IMR-90 (cell line): ENCODE results near the gene COX8C. TPM values are rescaled to one million over a fixed set of nuclear protein-coding genes. Genes with fewer than 3 reads are reported as not detected.

Source experiments
- ATAC-seq: fragments of 200-7000 bp; cut with Tn5 transposase; 2 replicates; pipeline ENCODE4 v1.9.1; 2020; ENCODE audit warnings: low read depth, mild to moderate bottlenecking, moderate library complexity
- BruUV-seq: library from RNA; stranded (reverse); fragments of 400-500 nt; replicated peaks from 2 replicates; lab custom pipeline; 2021; lab: Mats Ljungman, UMichigan
- CTCF ChIA-PET: fragments of 300-600 bp; formaldehyde crosslinking; extraction: SDS; loops from one replicate; lab custom pipeline; 2021; ENCODE audit warnings: antibody characterized with exemption; lab: Yijun Ruan, JAX
- POLR2A ChIA-PET: fragments of 300-600 bp; sonication (Branson Sonifier 250); formaldehyde crosslinking; loops from one replicate; lab custom pipeline; 2022; ENCODE audit warnings: antibody characterized with exemption; ENCODE audit not compliant: unreplicated experiment; lab: Charles Lee
- DNase-seq: peaks from one replicate; pipeline ENCODE4 v3.0.0; 2013
- H2AFZ ChIP-seq: replicated peaks from 2 replicates; pipeline ENCODE3; 2013; ENCODE audit warnings: low read length, mild to moderate bottlenecking; ENCODE audit not compliant: poor library complexity
- H2AK5ac ChIP-seq: 2 replicates; pipeline ENCODE4 v1.6.1; 2013; ENCODE audit warnings: low read depth, low read length, inconsistent platforms
- H2AK9ac ChIP-seq: replicated peaks from 2 replicates; pipeline ENCODE3; 2013; ENCODE audit warnings: mild to moderate bottlenecking, low read depth, low read length, moderate library complexity; ENCODE audit not compliant: poor library complexity
- H2BK120ac ChIP-seq: 2 replicates; pipeline ENCODE4 v1.6.1; 2013; ENCODE audit warnings: low read depth, low read length, inconsistent platforms
- H2BK15ac ChIP-seq: 3 replicates; pipeline ENCODE4 v1.6.1; 2013; ENCODE audit warnings: low read depth, low read length, inconsistent platforms
- H2BK20ac ChIP-seq: 2 replicates; pipeline ENCODE4 v1.6.1; 2013; ENCODE audit warnings: low read depth, mild to moderate bottlenecking, inconsistent platforms, low read length, moderate library complexity
- H2BK5ac ChIP-seq: 2 replicates; pipeline ENCODE4 v1.6.1; 2013; ENCODE audit warnings: mild to moderate bottlenecking, low read depth, low read length, inconsistent platforms; ENCODE audit not compliant: poor library complexity, severe bottlenecking
- H3K14ac ChIP-seq: replicated peaks from 2 replicates; pipeline ENCODE4 v1.6.1; 2013; ENCODE audit warnings: low read depth, low read length, inconsistent platforms
- H3K18ac ChIP-seq: 2 replicates; pipeline ENCODE4 v1.6.1; 2013; ENCODE audit warnings: low read depth, low read length, control low read depth
- H3K23ac ChIP-seq: 2 replicates; pipeline ENCODE4 v1.6.1; 2013; ENCODE audit warnings: low read depth, low read length, inconsistent platforms
- H3K27ac ChIP-seq: 2 replicates; pipeline ENCODE4 v1.5.1; 2013; ENCODE audit warnings: mild to moderate bottlenecking, control low read depth, low read length; ENCODE audit not compliant: insufficient read depth
- H3K27me3 ChIP-seq: 2 replicates; pipeline ENCODE4 v1.6.1; 2013; ENCODE audit warnings: low read length; ENCODE audit not compliant: control insufficient read depth, insufficient read depth
- H3K36me3 ChIP-seq: 2 replicates; pipeline ENCODE4 v1.6.1; 2013; ENCODE audit warnings: low read length, mixed read lengths; ENCODE audit not compliant: control insufficient read depth, insufficient read depth
- H3K4ac ChIP-seq: 2 replicates; pipeline ENCODE4 v1.6.1; 2013; ENCODE audit warnings: low read depth, low read length, inconsistent platforms
- H3K4me1 ChIP-seq: 2 replicates; pipeline ENCODE4 v1.6.1; 2013; ENCODE audit warnings: low read length, mixed read lengths; ENCODE audit not compliant: control insufficient read depth, insufficient read depth
- H3K4me2 ChIP-seq: 2 replicates; pipeline ENCODE4 v1.6.1; 2013; ENCODE audit warnings: low read depth, mild to moderate bottlenecking, control low read depth, low read length, moderate library complexity
- H3K4me3 ChIP-seq: 2 replicates; pipeline ENCODE4 v1.5.1; 2013; ENCODE audit warnings: low read depth, mild to moderate bottlenecking, control low read depth, low read length, moderate library complexity; ENCODE audit not compliant: insufficient read depth
- H3K56ac ChIP-seq: 2 replicates; pipeline ENCODE4 v1.6.1; 2013; ENCODE audit warnings: low read length, inconsistent platforms; ENCODE audit not compliant: insufficient read depth; ENCODE audit errors: extremely low read depth
- H3K79me1 ChIP-seq, 2 experiments: 2 replicates each; pipeline ENCODE4 v1.6.1; 2013; ENCODE audit warnings: low read length in 2 of 2, inconsistent platforms in 1 of 2, low read depth in 1 of 2
- H3K9ac ChIP-seq: 2 replicates; pipeline ENCODE4 v1.6.1; 2013; ENCODE audit warnings: low read depth, low read length, control low read depth
- H3K9me1 ChIP-seq: 2 replicates; pipeline ENCODE4 v1.6.1; 2013; ENCODE audit warnings: low read length, inconsistent platforms; ENCODE audit not compliant: insufficient read depth
- H3K9me3 ChIP-seq: 2 replicates; pipeline ENCODE4 v1.6.1; 2013; ENCODE audit warnings: low read length; ENCODE audit not compliant: control insufficient read depth, insufficient read depth
- H4K20me1 ChIP-seq: 2 replicates; pipeline ENCODE4 v1.6.1; 2013; ENCODE audit warnings: low read length, inconsistent platforms; ENCODE audit not compliant: insufficient read depth
- H4K5ac ChIP-seq: 2 replicates; pipeline ENCODE4 v1.6.1; 2013; ENCODE audit warnings: mild to moderate bottlenecking, low read depth, low read length, control low read depth
- H4K8ac ChIP-seq, 2 experiments: 2 replicates each; pipeline ENCODE4 v1.6.1; 2013; ENCODE audit warnings: low read depth in 2 of 2, low read length in 2 of 2, control low read depth in 1 of 2, inconsistent platforms in 1 of 2
- H4K91ac ChIP-seq: 2 replicates; pipeline ENCODE4 v1.6.1; 2013; ENCODE audit warnings: low read depth, low read length, inconsistent platforms; ENCODE audit not compliant: insufficient read depth
- BHLHE40 ChIP-seq: fragments of 150-350 bp; IDR thresholded peaks from 2 replicates; pipeline ENCODE4 v1.6.1; 2016; ENCODE audit warnings: mild to moderate bottlenecking, low read depth, low read length
- CEBPB ChIP-seq: IDR thresholded peaks from 2 replicates; pipeline ENCODE4 v1.6.1; 2012; ENCODE audit warnings: low read depth, low read length, improper control_type of control experiment
- CHD1 ChIP-seq: IDR thresholded peaks from 2 replicates; pipeline ENCODE4 v1.6.1; 2012; ENCODE audit warnings: low read depth, low read length, improper control_type of control experiment
- FOS ChIP-seq: fragments of 150-350 bp; IDR thresholded peaks from 2 replicates; pipeline ENCODE4 v1.6.1; 2016; ENCODE audit warnings: low read depth, low read length
- MAFK ChIP-seq: IDR thresholded peaks from 2 replicates; pipeline ENCODE4 v1.6.1; 2012; ENCODE audit warnings: low read depth, low read length, improper control_type of control experiment
- MAZ ChIP-seq: IDR thresholded peaks from 2 replicates; pipeline ENCODE4 v1.6.1; 2012; ENCODE audit warnings: low read depth, mild to moderate bottlenecking, low read length, improper control_type of control experiment, moderate library complexity, borderline replicate concordance
- MXI1 ChIP-seq: IDR thresholded peaks from 2 replicates; pipeline ENCODE4 v1.6.1; 2012; ENCODE audit warnings: low read depth, mild to moderate bottlenecking, low read length, moderate library complexity, borderline replicate concordance
- NFE2L2 ChIP-seq: fragments of 150-350 bp; IDR thresholded peaks from 2 replicates; pipeline ENCODE4 v1.6.1; 2016; ENCODE audit warnings: low read depth, mild to moderate bottlenecking, low read length
- POLR2A ChIP-seq: IDR thresholded peaks from 2 replicates; pipeline ENCODE4 v1.6.1; 2012; ENCODE audit warnings: mild to moderate bottlenecking, low read depth, low read length
- RAD21 ChIP-seq: IDR thresholded peaks from 2 replicates; pipeline ENCODE4 v1.6.1; 2012; ENCODE audit warnings: low read length, improper control_type of control experiment
- RCOR1 ChIP-seq: IDR thresholded peaks from 2 replicates; pipeline ENCODE4 v1.6.1; 2012; ENCODE audit warnings: mild to moderate bottlenecking, low read length, improper control_type of control experiment; ENCODE audit not compliant: insufficient replicate concordance
- RFX5 ChIP-seq: IDR thresholded peaks from 2 replicates; pipeline ENCODE4 v1.8.0; 2012; ENCODE audit warnings: low read depth, mild to moderate bottlenecking, low read length, moderate library complexity
- SMC3 ChIP-seq: fragments of 150-350 bp; IDR thresholded peaks from 2 replicates; pipeline ENCODE4 v1.6.1; 2016; ENCODE audit warnings: low read depth, mild to moderate bottlenecking, antibody characterized with exemption, low read length, moderate library complexity
- USF2 ChIP-seq: fragments of 150-350 bp; IDR thresholded peaks from 2 replicates; pipeline ENCODE4 v1.6.1; 2017; ENCODE audit warnings: mild to moderate bottlenecking, antibody characterized with exemption, low read length, low read depth
- WGBS, 2 experiments: methylation state at CpG; one replicate each; pipeline versions ENCODE4 v1.1.5 to v1.1.7; 2013; ENCODE audit warnings: missing lambda C conversion rate in 2 of 2; ENCODE audit not compliant: insufficient read length in 1 of 2; ENCODE audit errors: extremely low coverage in 2 of 2; 5-methylcytosine and 5-hydroxymethylcytosine counted together
- dilution Hi-C: fragments of 300-500 bp; cut with HindIII; formaldehyde crosslinking; loops from one replicate; pipeline ENCODE4 v1.14.3; 2018; ENCODE audit warnings: low sequenced_read_pairs; ENCODE audit not compliant: unreplicated experiment
- in situ Hi-C: fragments of 300-500 bp; cut with MboI; formaldehyde crosslinking; loops from 3 replicates; pipeline ENCODE4 v1.14.3; 2019; ENCODE audit warnings: low sequenced_read_pairs, inconsistent platforms, mixed read lengths
- intact Hi-C: fragments of 100-400 bp; cut with micrococcal nuclease; formaldehyde crosslinking; loops from 2 replicates; pipeline ENCODE4 v1.10.0; 2022
- polyA plus RNA-seq, 3 experiments: library from polyadenylated mRNA; depleted of rRNA; stranded (reverse); fragments of >200 nt; gene quantifications; 2 replicates each; pipeline ENCODE4 v1.2.3, GENCODE V29; 2012; ENCODE audit warnings: low replicate concordance in 1 of 3
- total RNA-seq: library from RNA; depleted of rRNA; stranded (reverse); fragments of >200 nt; gene quantifications from 2 replicates; pipeline ENCODE4 v1.2.3, GENCODE V29; 2012
- TF ChIP-seq, protein P1 (sequence below): conservative IDR thresholded peaks from 2 replicates; pipeline ENCODE4 v1.5.1; 2012; ENCODE audit warnings: mild to moderate bottlenecking, low read depth, low read length, improper control_type of control experiment
- TF ChIP-seq, protein P2 (sequence below): fragments of 150-350 bp; IDR thresholded peaks from 2 replicates; pipeline ENCODE4 v1.6.1; 2016; ENCODE audit warnings: low read depth, mild to moderate bottlenecking, low read length, moderate library complexity, borderline replicate concordance

Gene COX8C
- total and polyA plus RNA-seq, 2 of the 4 experiments (the other 2 are of a cell fraction): not detected

GRCh38 chr14:93319494-93319893, 27.5 kb upstream of the COX8C start:
- dilution Hi-C loops (no loop called here), intact Hi-C loops (no loop called here), in situ Hi-C loops (loop anchor here (25.0 kb wide), 1 partner anchor 1807 kb away; the partner anchor contains the start of gene PPP4R3A)
- no peak overlapping the region for H3K4me2 ChIP-seq
- peaks cover 12% of the 10 kb centered on the region for H3K4me1 ChIP-seq
- H3K9ac ChIP-seq: no peak overlapping the region
- no peak overlapping the region for H3K23ac ChIP-seq
- DNase-seq: no peak
- POLR2A ChIA-PET: no interaction called here
- no peak overlapping the region for H2AK5ac ChIP-seq
- H2AK9ac ChIP-seq: no peak overlapping the region
- no peak overlapping the region for H2AFZ ChIP-seq
- no peak overlapping the region for H2BK5ac ChIP-seq
- CTCF ChIA-PET: no interaction called here
- H3K4ac ChIP-seq: no peak overlapping the region
- no TSS peak for BruUV-seq
- H4K20me1 ChIP-seq: peaks cover 54% of the 10 kb centered on the region
- H3K56ac ChIP-seq: no peak overlapping the region
- no peak overlapping the region for H2BK15ac ChIP-seq
- H3K18ac ChIP-seq: no peak overlapping the region
- H3K36me3 ChIP-seq: no peaks in the 10 kb centered on the region; the same call in 1 of the 2 replicates
- H3K79me1 ChIP-seq: peaks cover 15 to 71% of the 10 kb centered on the region in 2 experiments
- H4K91ac ChIP-seq: no peak overlapping the region
- H3K27ac ChIP-seq: no peak overlapping the region
- no peaks in the 10 kb centered on the region for H3K9me3 ChIP-seq
- WGBS, 2 experiments: no CpG with 5 or more reads among the region's 2 CpGs
- H2BK120ac ChIP-seq: no peak overlapping the region
- TF ChIP-seq MXI1 (no peak), RAD21 (no peak), RCOR1 (no peak), SMC3 (no peak), CHD1 (no peak), BHLHE40 (no peak), CEBPB (no peak), MAZ (no peak), MAFK (no peak), RFX5 (no peak), POLR2A (no peak), NFE2L2 (no peak), USF2 (no peak), FOS (no peak)
- TF ChIP-seq, protein P1, sequence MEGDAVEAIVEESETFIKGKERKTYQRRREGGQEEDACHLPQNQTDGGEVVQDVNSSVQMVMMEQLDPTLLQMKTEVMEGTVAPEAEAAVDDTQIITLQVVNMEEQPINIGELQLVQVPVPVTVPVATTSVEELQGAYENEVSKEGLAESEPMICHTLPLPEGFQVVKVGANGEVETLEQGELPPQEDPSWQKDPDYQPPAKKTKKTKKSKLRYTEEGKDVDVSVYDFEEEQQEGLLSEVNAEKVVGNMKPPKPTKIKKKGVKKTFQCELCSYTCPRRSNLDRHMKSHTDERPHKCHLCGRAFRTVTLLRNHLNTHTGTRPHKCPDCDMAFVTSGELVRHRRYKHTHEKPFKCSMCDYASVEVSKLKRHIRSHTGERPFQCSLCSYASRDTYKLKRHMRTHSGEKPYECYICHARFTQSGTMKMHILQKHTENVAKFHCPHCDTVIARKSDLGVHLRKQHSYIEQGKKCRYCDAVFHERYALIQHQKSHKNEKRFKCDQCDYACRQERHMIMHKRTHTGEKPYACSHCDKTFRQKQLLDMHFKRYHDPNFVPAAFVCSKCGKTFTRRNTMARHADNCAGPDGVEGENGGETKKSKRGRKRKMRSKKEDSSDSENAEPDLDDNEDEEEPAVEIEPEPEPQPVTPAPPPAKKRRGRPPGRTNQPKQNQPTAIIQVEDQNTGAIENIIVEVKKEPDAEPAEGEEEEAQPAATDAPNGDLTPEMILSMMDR: no peak
- TF ChIP-seq, protein P2, sequence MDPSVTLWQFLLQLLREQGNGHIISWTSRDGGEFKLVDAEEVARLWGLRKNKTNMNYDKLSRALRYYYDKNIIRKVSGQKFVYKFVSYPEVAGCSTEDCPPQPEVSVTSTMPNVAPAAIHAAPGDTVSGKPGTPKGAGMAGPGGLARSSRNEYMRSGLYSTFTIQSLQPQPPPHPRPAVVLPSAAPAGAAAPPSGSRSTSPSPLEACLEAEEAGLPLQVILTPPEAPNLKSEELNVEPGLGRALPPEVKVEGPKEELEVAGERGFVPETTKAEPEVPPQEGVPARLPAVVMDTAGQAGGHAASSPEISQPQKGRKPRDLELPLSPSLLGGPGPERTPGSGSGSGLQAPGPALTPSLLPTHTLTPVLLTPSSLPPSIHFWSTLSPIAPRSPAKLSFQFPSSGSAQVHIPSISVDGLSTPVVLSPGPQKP: no peak
- no peak for ATAC-seq
- H3K4me3 ChIP-seq: no peak overlapping the region
- no peak overlapping the region for H4K8ac ChIP-seq
- no peak overlapping the region for H3K14ac ChIP-seq
- no peak overlapping the region for H4K5ac ChIP-seq
- H2BK20ac ChIP-seq: no peak overlapping the region
- peaks cover 12% of the 10 kb centered on the region; the same call in 1 of the 2 replicates for H3K9me1 ChIP-seq
- H3K27me3 ChIP-seq: no peaks in the 10 kb centered on the region
